ENCODE measurements around the gene TYMS. TPM values are rescaled to one million over a fixed set of nuclear protein-coding genes. Genes with fewer than 3 reads are reported as not detected.

TYMS gene
- total RNA-seq, 2 experiments from 2014 or later: 324 to 329 TPM

DNA sequence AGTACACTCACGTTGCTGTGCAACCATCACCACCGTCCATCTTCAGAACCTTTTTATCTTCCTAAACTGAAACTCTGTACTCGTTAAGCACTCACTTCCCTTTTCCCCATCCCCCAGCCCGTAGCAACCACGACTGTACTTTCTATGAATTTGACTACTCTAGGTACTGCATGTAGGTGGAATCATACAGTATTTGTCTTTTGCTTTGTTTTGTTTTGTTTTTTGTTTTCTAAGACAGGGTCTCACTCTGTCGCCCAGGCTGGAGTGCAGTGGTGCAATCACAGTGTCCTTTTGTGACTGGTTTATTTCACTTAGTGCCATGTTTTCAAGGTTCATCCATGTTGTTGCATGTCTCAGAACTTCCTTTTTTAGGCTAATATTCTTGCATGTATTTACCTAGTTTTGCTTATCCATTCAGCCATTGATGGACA lies 7.0 kb upstream of the TYMS start:
- H3K4me3 Mint-ChIP-seq: no peak overlapping the region
- H3K36me3 Mint-ChIP-seq (ENCODE audit: low read depth): no peaks in the 10 kb centered on the region
- peak; percentile 93 for ATAC-seq
- DNase-seq: peak; percentile 74
- peak overlapping the region; percentile 8 for H3K27ac Mint-ChIP-seq
- POLR2A ChIA-PET: interaction anchor here (1.1 kb wide), 1 partner anchor 7 kb away, joined by 5 read pairs; the partner anchor contains the start of gene TYMS
- no peak for TF ChIP-seq CTCF (IDR thresholded peaks at IDR 0.05)
- H3K27me3 Mint-ChIP-seq: peaks cover 26% of the 10 kb centered on the region
- intact Hi-C loops (cut with micrococcal nuclease): no loop called here
- no peaks in the 10 kb centered on the region for H3K9me3 Mint-ChIP-seq
- H3K4me1 Mint-ChIP-seq (ENCODE audit: low read depth): peaks cover 7% of the 10 kb centered on the region
- CTCF ChIA-PET: interaction anchor here (2.4 kb wide), 1 partner anchor 26 kb away, joined by 13 read pairs; no protein-coding TSS in a partner anchor

DNA sequence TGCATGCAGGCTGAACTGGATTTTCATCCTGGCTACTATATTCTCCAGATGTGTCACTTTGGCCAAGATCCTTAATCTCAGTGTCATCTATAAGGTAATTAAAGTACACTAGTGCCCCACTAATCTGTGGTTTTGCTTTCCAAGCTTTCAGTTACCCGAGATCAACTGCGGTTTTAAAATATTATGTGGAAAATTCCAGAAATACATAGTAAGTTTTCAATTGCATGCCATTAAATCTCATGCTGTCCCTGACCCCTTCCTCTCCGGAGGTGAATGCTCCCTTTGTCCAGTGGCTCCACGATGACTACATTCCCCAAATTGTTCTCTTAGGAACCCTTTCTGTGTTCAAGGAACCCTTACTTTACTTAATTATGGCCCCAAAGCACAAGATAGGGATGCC lies 5.3 kb upstream of the TYMS start:
- CTCF ChIA-PET: interaction anchor here (1.1 to 1.6 kb wide), 2 partner anchors 9 to 178 kb away, joined by 3 to 4 read pairs; no protein-coding TSS in a partner anchor
- H3K4me3 Mint-ChIP-seq: no peak overlapping the region

DNA sequence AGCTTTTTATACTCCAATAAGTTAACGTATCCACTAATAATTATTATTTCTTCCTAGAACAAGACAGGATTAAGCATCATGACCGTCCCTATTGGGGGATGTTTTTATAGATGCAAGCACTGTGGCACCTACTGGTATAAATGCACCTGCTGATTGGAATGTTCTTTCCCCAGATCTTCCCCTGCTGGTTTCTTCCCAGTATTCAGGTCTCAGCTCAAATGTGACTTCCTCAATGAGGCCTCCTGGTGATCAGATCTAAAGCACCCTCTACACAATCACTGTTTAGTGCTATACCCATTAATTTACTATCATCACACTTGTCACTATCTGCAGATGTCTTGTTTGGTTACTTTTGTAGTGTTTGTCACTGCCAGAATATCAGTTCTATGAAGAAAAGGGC lies 3.9 kb upstream of the TYMS start:
- no peak for ATAC-seq
- Mint-ChIP-seq H3K9me3 (no peaks in the 10 kb centered on the region), H3K4me1 (ENCODE audit: low read depth) (peaks cover 11% of the 10 kb centered on the region), H3K36me3 (ENCODE audit: low read depth) (peaks cover 8% of the 10 kb centered on the region), H3K27ac (no peak overlapping the region), H3K4me3 (no peak overlapping the region), H3K27me3 (peaks cover 34% of the 10 kb centered on the region)
- intact Hi-C loops (cut with micrococcal nuclease): no loop called here
- POLR2A ChIA-PET: no interaction called here
- TF ChIP-seq CTCF (IDR thresholded peaks at IDR 0.05): no peak
- CTCF ChIA-PET: interaction anchor here (2.9 kb wide), 1 partner anchor 29 kb away, joined by 13 read pairs; no protein-coding TSS in a partner anchor
- DNase-seq: no peak

More for the DNA sequence above, 5.3 kb upstream of the TYMS start:
- TF ChIP-seq CTCF (IDR thresholded peaks at IDR 0.05): no peak
- peaks cover 34% of the 10 kb centered on the region for H3K27me3 Mint-ChIP-seq
- H3K4me1 Mint-ChIP-seq (ENCODE audit: low read depth): peaks cover 11% of the 10 kb centered on the region
- H3K27ac Mint-ChIP-seq: no peak overlapping the region
- DNase-seq (no peak), ATAC-seq (no peak)
- POLR2A ChIA-PET: interaction anchor here (1.2 kb wide), 1 partner anchor 16 kb away, joined by 3 read pairs; no protein-coding TSS in a partner anchor
- peaks cover 3% of the 10 kb centered on the region for H3K36me3 Mint-ChIP-seq (ENCODE audit: low read depth)
- intact Hi-C loops (cut with micrococcal nuclease): no loop called here
- H3K9me3 Mint-ChIP-seq: no peaks in the 10 kb centered on the region

GRCh38 chr18:654601-655000 lies 2.9 kb upstream of the TYMS start:
- ChIA-PET POLR2A (no interaction called here), CTCF (interaction anchor here (0.8 to 2.9 kb wide), 3 partner anchors 11 to 39 kb away, joined by 3 to 13 read pairs (median 4); no protein-coding TSS in a partner anchor)
- TF ChIP-seq CTCF (IDR thresholded peaks at IDR 0.05): no peak
- ATAC-seq (no peak), DNase-seq (no peak)
- Mint-ChIP-seq H3K4me3 (no peak overlapping the region), H3K9me3 (no peaks in the 10 kb centered on the region), H3K27ac (no peak overlapping the region), H3K4me1 (ENCODE audit: low read depth) (peaks cover 20% of the 10 kb centered on the region), H3K27me3 (peaks cover 34% of the 10 kb centered on the region), H3K36me3 (ENCODE audit: low read depth) (peaks cover 18% of the 10 kb centered on the region)
- intact Hi-C loops (cut with micrococcal nuclease): no loop called here

- ChIA-PET CTCF (interaction anchor here (2.9 kb wide), 1 partner anchor 31 kb away, joined by 13 read pairs; no protein-coding TSS in a partner anchor), POLR2A (no interaction called here)
- TF ChIP-seq CTCF (IDR thresholded peaks at IDR 0.05): no peak
- H3K36me3 Mint-ChIP-seq (ENCODE audit: low read depth): peaks cover 27% of the 10 kb centered on the region
- H3K9me3 Mint-ChIP-seq: no peaks in the 10 kb centered on the region
- DNase-seq (no peak), ATAC-seq (no peak)
- peak overlapping the region; percentile 43 for H3K4me3 Mint-ChIP-seq
- no peak overlapping the region for H3K27ac Mint-ChIP-seq
- peaks cover 22% of the 10 kb centered on the region for H3K4me1 Mint-ChIP-seq (ENCODE audit: low read depth)
- H3K27me3 Mint-ChIP-seq: peaks cover 32% of the 10 kb centered on the region
- intact Hi-C loops (cut with micrococcal nuclease): no loop called here
Observed at GRCh38 chr18:655445-655844, 2.0 kb upstream of the TYMS start.
